ENCODE measurements around the gene SLC9B2.
"Not testable (repeated sequence)": the region's sequence is repeated elsewhere in the genome, so short reads cannot be mapped to it uniquely, and the experiment has no call there.

The SLC9B2 gene

DNA sequence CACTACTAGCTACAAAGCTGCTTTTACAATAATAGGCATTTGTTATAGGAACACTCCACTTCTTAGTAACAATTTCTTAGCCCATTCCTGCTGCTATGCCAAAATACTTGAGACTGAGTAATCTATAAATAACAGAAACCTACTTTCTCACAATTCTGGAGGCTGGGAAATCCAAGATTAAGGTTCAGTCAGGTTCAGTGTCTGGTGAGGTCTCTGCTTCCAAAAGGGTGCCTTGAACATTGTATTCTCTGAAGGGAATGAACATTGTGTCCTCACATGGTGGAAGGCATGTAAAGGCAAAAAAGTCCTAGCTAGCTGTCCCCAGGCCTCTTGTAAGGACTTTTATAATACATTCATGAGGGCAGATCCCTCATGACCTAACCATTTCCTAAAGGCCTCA lies 64.0 kb downstream of the SLC9B2 start:
- DNase-seq: no peak

DNA sequence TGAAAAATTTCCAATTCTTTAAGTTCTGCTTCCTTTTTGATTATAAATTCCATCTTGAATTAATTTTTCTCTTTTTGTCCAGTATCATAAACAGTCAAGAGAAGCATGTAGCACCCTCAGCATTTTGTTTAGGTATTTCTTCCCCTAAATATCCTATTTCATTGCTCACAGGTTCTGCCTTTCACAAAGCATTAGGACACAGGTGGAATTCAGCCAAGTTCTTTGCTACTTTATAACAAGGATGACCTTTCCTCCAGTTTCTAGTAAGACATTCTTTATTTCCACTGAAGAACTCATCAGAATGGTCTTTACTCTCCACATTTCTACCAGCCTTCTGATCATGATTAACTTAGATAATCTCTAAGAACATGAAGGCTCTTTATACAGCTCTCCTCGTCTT lies 64.5 kb downstream of the SLC9B2 start:
- DNase-seq: no peak

DNA sequence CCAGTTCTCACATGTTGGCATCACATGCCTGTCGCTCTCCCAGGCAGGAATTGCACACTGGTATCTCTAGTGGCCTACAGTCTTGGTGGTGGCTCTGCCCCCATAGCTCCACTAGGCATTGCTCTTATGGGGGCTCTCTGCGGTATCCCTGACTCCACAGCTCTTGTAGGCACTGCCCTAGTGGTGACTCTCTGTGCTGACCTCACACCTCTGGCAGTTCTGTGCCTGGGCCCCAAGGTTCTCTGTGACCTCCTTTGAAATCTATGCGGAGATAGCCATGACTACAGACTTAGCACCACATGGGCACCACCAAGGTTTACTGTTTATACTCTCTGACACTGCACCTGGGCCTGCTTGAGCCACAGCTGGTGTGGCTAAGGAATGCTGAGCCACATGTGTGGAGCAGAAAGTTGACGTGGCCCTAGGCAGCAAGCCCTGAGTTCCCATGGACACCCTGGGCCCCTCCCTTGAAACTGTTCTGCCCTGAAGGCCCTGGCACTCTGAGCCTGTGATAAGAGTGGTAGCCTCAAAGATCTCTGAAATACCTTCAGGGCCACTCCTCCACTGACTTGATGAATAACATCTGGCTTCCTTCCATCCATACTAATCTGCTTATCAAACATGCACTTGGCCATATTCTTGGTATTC lies 65.1 kb downstream of the SLC9B2 start:
- DNase-seq: no peak

DNA sequence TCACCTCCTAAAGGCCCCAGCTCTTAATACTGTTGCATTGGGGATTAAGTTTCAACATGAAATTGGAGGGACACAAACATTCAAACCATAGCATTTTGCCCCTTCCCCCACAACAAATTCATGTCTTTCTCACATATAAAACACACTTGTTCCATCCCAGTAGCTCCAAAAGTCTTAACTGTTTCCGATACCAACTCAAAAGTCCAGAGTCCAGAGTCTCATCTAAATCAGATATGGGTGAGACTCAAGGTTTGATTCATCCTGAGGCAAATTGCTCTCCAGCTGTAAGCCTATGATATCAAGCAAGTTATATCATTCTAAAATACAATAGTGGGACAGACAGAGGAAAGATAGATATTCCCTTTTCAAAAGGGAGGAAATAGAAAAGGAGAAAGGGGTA lies 65.8 kb downstream of the SLC9B2 start:
- DNase-seq: no peak

DNA sequence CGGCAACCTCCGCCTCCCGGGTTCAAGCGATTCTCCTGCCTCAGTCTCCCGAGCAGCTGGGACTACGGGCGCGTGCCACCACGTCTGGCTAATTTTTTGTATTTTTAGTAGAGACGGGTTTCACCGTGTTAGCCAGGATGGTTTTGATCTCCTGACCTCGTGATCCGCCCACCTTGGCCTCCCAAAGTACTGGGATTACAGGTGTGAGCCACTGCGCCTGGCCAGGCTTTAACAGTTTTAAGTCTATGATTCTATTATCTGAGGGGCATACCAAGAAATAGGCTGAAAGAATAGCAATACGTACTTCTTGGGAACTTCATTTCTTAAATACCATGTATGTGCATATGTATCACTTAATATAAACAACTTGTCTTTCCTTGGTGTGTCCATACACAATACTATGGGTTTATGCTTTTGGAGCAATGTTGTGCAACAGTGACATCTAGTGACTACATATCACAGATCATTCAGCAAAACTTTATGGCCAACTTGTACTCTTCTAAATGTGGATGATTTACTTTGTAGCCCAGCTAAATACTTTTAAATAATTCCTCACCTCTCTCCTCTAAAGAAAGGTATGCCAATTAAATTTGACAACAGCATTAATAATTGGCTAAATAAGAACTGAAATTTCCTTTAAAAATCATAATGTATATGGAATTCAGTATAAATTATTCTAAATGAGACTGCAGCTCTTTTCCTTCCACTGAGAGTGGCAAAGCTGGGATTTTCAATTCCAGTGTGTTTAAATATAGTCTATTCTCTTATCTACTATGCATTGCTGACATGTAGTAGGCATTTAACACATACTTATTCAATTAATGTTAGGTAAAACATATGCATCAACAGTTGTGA lies 67.5 kb downstream of the SLC9B2 start:
- DNase-seq: peak; percentile 37

DNA sequence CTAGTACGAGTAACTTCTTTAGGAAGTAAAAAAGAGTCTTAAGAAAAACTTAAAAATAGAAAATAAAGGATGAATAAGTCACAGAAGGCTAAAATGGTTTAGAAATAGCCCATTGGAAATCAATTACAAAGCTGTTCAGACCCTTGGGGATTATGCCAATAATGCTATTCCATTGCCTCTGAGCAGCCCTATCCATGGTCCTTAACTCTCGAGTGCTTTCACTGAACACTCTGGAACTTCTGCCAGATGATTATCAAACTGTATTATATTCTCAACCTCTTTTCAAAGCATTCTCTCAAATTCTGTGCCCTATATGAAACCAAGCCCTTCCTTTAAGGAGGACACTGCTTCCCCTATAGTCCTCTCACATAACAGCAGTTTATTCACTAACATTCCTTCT lies 74.0 kb downstream of the SLC9B2 start:
- DNase-seq: no peak

DNA sequence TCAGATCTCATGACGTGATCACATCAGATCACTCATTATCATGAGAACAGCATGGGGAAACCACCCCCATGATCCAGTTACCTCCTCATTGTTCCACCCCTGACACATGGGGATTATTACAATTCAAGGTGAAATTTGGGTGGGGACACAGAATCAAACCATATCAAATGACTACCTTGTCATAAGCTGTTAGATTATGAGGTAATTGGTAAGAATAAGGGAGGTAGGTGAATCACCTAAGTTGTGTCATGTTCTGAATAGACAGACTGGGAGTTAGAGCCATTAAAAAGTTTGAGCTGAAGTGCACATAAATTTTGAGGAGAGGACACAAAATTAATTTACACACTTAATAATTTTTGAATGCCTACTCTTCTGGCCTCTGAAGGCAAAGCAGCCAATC lies 81.8 kb downstream of the SLC9B2 start:
- DNase-seq: no peak

DNA sequence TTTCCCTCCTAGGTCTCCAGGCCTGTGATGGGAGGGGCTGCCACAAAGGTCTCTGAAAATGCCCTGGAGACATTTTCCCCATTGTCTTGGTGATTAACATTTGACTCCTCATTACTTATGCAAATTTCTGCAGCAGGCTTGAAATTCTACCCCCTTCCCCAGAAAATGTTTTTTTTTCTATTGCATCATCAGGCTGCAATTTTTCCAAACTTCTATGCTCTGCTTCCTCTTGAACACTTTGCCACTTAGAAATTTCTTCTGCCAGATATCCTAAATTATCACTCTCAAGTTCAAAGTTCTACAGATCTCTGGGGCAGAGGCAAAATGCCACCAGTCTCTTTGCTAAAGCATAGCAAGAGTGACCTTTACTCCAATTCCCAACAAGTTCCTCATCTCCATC lies 82.6 kb downstream of the SLC9B2 start:
- DNase-seq: not testable (repeated sequence)

DNA sequence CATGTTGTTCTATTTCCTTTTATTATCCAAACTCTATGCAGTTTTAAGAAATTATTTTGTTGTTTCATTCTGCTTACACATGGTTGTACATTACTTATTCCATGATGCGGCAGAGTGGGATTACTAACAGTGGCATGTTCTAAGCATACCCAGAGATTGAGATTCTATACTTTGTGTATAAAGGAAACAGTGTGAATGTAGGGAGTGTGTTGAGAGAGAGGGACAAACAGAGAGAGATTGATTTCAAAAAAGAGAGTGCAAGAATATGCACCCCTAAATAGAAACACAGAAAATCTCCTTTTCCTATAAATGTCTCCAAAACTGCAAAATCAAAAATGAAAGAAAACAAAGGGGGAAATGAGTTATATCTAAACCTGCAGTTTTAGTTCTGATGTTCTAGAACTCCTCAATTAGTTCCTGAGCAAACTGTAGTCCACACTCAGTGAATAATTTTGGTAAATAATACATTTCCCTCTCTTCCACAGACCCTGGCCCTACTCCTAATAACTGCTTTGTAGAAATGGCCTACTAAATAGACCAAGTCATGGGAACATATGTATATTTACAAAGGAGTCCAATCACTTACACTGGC lies 88.0 kb downstream of the SLC9B2 start:
- DNase-seq: no peak

DNA sequence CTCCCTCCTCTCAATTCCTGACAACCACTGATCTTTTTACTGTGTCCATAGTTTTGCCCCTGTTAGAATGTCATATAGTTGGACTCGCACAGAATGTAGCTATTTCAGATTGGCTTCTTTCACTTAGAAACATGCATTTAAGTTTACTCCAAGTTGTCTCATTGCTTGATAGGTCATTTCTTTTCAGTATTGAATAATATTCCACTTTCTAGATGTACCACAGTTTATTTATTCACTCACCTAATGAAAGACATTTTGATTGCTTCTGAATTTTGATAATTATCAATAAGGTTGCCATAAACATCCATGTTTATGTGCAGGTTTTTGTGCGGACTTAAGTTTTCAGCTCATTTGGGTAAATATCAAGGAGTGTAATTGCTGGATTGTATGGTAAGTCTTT lies 95.6 kb downstream of the SLC9B2 start:
- no peak for DNase-seq

Measured in NCI-H2029 (cell line).